Epidermal melanocyte (primary cell): ENCODE results near the gene RIMS4.
A peak's percentile ranks its signal among the peaks of the same experiment; 100 is the strongest.

ENCODE experiments used
- DNase-seq: peaks from one replicate; pipeline ENCODE4 v3.0.0; 2011; ENCODE audit warnings: low spot score; ENCODE audit not compliant: insufficient read length

The RIMS4 gene

DNA sequence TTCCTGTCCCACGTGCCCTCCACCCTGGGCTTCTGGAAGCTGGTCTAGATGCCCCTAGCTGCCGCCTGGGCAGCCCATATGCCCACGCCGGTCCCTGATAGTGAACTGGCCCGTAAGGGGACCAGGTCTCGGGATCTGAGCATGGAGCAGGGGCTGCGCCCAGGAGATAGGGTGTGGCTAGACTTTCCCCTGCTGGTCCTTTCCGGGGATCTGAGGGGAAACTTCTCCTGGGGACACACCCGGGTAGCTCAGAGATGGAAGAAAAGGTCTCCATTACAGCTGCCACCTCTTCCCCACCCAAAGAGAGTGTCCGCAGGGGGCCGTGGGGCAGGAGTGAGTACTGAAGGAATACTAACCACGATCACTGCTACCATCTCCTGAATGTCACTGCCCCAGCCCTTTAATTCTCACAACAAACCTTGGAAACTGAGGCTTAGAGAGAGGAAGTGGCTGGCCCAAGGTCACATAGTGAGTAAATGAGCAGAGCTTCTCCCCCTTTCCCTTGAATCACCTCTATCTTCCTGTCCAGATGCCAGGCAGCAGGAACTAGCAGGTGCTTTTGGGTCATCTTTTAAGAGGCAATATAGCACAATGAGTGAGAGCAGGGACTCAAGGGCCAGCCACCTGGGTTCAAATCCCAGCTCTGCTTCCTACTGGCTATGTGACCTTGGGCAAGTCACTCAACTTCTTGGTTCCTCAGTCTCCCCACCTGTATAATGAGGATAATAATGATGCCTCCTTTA, 107.0 kb downstream of the RIMS4 start:
- DNase-seq: no peak

DNA sequence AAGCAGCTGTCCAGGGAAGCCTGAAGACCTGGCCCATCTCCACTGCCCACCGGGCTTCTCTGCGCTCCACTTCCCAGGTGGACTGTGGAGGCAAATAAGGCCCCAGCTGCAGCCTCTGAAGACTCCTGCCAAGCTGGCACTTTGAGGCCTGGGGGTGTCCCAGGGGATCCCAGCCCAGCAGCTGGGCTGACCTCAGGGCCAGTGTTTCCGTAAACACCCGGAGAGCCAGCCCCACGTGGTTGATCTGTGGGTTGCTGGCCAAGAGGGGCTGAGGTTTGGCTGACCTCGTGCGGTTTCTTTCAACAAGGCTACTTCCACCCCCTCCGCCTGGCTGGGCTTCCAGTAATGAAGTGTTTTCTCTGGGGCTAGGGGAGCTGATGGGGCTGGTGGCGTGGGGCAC, 107.6 kb downstream of the RIMS4 start:
- peak; percentile 67 for DNase-seq

DNA sequence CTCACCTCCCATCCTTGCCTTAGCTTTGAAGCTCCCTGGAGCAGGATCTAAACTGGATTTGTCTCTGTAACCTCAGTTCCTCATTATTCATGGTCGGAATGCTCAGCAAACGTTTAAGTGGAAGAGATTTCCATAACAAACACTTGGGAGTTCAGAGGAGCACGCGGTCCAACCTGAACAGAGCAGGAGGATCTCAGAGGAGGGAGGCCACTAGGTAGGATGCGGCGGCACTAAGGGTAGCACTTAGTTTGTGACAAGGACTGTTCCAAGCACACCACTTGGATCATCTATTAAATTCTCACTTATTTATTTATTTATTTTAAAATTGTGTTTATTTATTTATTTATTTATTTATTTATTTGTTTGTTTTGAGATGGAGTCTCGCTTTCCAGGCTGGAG, 108.5 kb downstream of the RIMS4 start:
- no peak for DNase-seq
